CD1c-positive myeloid dendritic cell (primary cell): ENCODE data around the gene ZNF511.

ENCODE experiments used
- DNase-seq: peaks from one replicate; pipeline ENCODE4 v3.0.0-alpha.2; 2016; ENCODE audit errors: extremely low spot score

ZNF511 gene

GRCh38 chr10:133274751-133275683 is 33.7 kb upstream of the ZNF511 start:
- DNase-seq, result peak; percentile 80

GRCh38 chr10:133275684-133276092 is 33.0 kb upstream of the ZNF511 start:
- DNase-seq, result peak; percentile 39

GRCh38 chr10:133276100-133276434 is 32.6 kb upstream of the ZNF511 start:
- no peak for DNase-seq

GRCh38 chr10:133276435-133277201 is 32.1 kb upstream of the ZNF511 start, which contains the start of gene ADAM8:
ADAM8 (minus strand) TSS chr10:133276868; CDS start chr10:133276817, 51 bp downstream.
- peak; percentile 60 for DNase-seq

- no peak for DNase-seq
These were observed 31.3 kb upstream of the ZNF511 start for GRCh38 chr10:133277277-133277992.

- peak; percentile 70 for DNase-seq
These were observed 30.6 kb upstream of the ZNF511 start for GRCh38 chr10:133277993-133278576.

GRCh38 chr10:133278577-133279265 is 30.0 kb upstream of the ZNF511 start:
- peak; percentile 85 for DNase-seq

GRCh38 chr10:133279326-133280226 is 29.1 kb upstream of the ZNF511 start:
- peak; percentile 43 for DNase-seq

- DNase-seq, result no peak
These were observed 28.2 kb upstream of the ZNF511 start for GRCh38 chr10:133280391-133281059.

- DNase-seq, result no peak
These were observed 27.6 kb upstream of the ZNF511 start for GRCh38 chr10:133281084-133281483.

- no peak for DNase-seq
These were observed 26.9 kb upstream of the ZNF511 start for GRCh38 chr10:133281628-133282372.

- DNase-seq, result no peak
These were observed 25.8 kb upstream of the ZNF511 start for GRCh38 chr10:133282846-133283390.

GRCh38 chr10:133283931-133284330 is 24.8 kb upstream of the ZNF511 start:
- DNase-seq, result no peak

- DNase-seq, result no peak
These were observed 23.5 kb upstream of the ZNF511 start for GRCh38 chr10:133285217-133285616.

GRCh38 chr10:133286366-133286765 is 22.3 kb upstream of the ZNF511 start:
- DNase-seq, result no peak

GRCh38 chr10:133287832-133288500 is 20.7 kb upstream of the ZNF511 start:
- no peak for DNase-seq

GRCh38 chr10:133289761-133290160 is 19.0 kb upstream of the ZNF511 start:
- DNase-seq, result no peak
